Keratinocyte (primary cell): ENCODE data around the gene PRXL2C. TPM values are rescaled to one million over a fixed set of nuclear protein-coding genes. Genes with fewer than 3 reads are reported as not detected.

Source experiments
- DNase-seq: peaks from one replicate; pipeline ENCODE4 v3.0.0-alpha.2; 2011; ENCODE audit warnings: low read depth, missing footprints, low spot score
- FAIRE-seq: peaks from 2 replicates; lab custom pipeline; 2011; peaks lifted over from hg19 to GRCh38; lab: Jason Lieb, UNC
- H2AFZ ChIP-seq: 2 replicates; pipeline ENCODE4 v1.6.0; 2012; ENCODE audit warnings: low read length, control low read depth, inconsistent platforms; ENCODE audit not compliant: control insufficient read depth
- H3K27ac ChIP-seq: 2 replicates; pipeline ENCODE4 v1.5.1; 2011; ENCODE audit warnings: low read length; ENCODE audit not compliant: control insufficient read depth, insufficient read depth
- H3K27me3 ChIP-seq: 3 replicates; pipeline ENCODE4 v1.6.0; 2011; ENCODE audit warnings: low read length; ENCODE audit not compliant: control insufficient read depth, insufficient read depth; ENCODE audit errors: extremely low read depth
- H3K36me3 ChIP-seq, 2 experiments: 2 replicates in 1 of 2; 3 replicates in 1 of 2; pipeline ENCODE4 v1.5.1; 2011; ENCODE audit warnings: low read length in 2 of 2, mild to moderate bottlenecking in 1 of 2; ENCODE audit not compliant: control insufficient read depth in 2 of 2, insufficient read depth in 2 of 2; ENCODE audit errors: extremely low read depth in 1 of 2
- H3K4me1 ChIP-seq: 3 replicates; pipeline ENCODE4 v1.5.1; 2011; ENCODE audit warnings: low read length; ENCODE audit not compliant: control insufficient read depth, insufficient read depth; ENCODE audit errors: extremely low read depth
- H3K4me2 ChIP-seq: 3 replicates; pipeline ENCODE4 v1.6.0; 2011; ENCODE audit warnings: low read depth, low read length; ENCODE audit not compliant: control insufficient read depth, insufficient read depth; ENCODE audit errors: extremely low read depth
- H3K4me3 ChIP-seq, 3 experiments: fragments of 200-600 bp in 1 of 3; sonication (generic) in 1 of 3; 2 replicates in 2 of 3; 3 replicates in 1 of 3; pipeline ENCODE4 v1.5.1; 2011 to 2016; ENCODE audit warnings: low read length in 3 of 3, mild to moderate bottlenecking in 3 of 3, control low read depth in 2 of 3, inconsistent platforms in 1 of 3, low read depth in 1 of 3, mixed read lengths in 1 of 3, mixed run types in 1 of 3, moderate library complexity in 1 of 3; ENCODE audit not compliant: control insufficient read depth in 2 of 3, insufficient read depth in 2 of 3; ENCODE audit errors: extremely low read depth in 1 of 3
- H3K79me2 ChIP-seq: 2 replicates; pipeline ENCODE4 v1.6.0; 2012; ENCODE audit warnings: low read length; ENCODE audit not compliant: control insufficient read depth, insufficient read depth
- H3K9ac ChIP-seq: 3 replicates; pipeline ENCODE4 v1.6.0; 2011; ENCODE audit warnings: low read length; ENCODE audit not compliant: control insufficient read depth, insufficient read depth; ENCODE audit errors: extremely low read depth
- H3K9me1 ChIP-seq: 3 replicates; pipeline ENCODE4 v1.6.0; 2011; ENCODE audit warnings: low read length; ENCODE audit not compliant: control insufficient read depth, insufficient read depth; ENCODE audit errors: extremely low read depth
- H3K9me3 ChIP-seq: 2 replicates; pipeline ENCODE4 v1.5.1; 2012; ENCODE audit warnings: low read depth, low read length; ENCODE audit not compliant: control insufficient read depth
- H4K20me1 ChIP-seq: 3 replicates; pipeline ENCODE4 v1.6.0; 2011; ENCODE audit warnings: low read length; ENCODE audit not compliant: control insufficient read depth, insufficient read depth; ENCODE audit errors: extremely low read depth
- CTCF ChIP-seq, 3 experiments: IDR thresholded peaks in 1 of 3; conservative IDR thresholded peaks in 1 of 3; optimal IDR thresholded peaks in 1 of 3; 2 replicates in 2 of 3; 3 replicates in 1 of 3; pipeline versions ENCODE3 to v1.5.1; 2011; ENCODE audit warnings: low read length in 3 of 3, mild to moderate bottlenecking in 3 of 3, moderate library complexity in 2 of 3, control low read depth in 1 of 3, inconsistent platforms in 1 of 3; ENCODE audit not compliant: insufficient read depth in 2 of 3; ENCODE audit errors: extremely low read depth in 1 of 3
- EZH2 ChIP-seq: IDR thresholded peaks from one replicate; pipeline ENCODE4 v1.6.1; 2012; ENCODE audit warnings: inconsistent platforms, mild to moderate bottlenecking, low read length, moderate library complexity
- dilution Hi-C: fragments of 300-500 bp; cut with MboI; formaldehyde crosslinking; loops from one replicate; pipeline ENCODE4 v1.7.0; 2020; ENCODE audit warnings: low sequenced_read_pairs; ENCODE audit not compliant: extremely low pct_ligation_motif_present
- polyA plus RNA-seq, 5 experiments: library from polyadenylated mRNA; depleted of rRNA in 3 of 5; stranded (reverse) in 3 of 5; stranded (forward) in 1 of 5; unstranded in 1 of 5; fragments of >200 nt; gene quantifications; 1 replicate in 1 of 5; 2 replicates in 3 of 5; 3 replicates in 1 of 5; pipeline versions ENCODE4 v1.2.1 to v1.2.3, GENCODE V29; 2011 to 2012; ENCODE audit warnings: missing spikeins in 2 of 5, low read depth in 1 of 5, low replicate concordance in 1 of 5

Gene PRXL2C
- polyA plus RNA-seq, 1 donor (not counting 4 experiments of a cell fraction or from before 2014, with no cell fraction given) = 10.1 TPM

GRCh38 chr9:96619124-96619465 lies 36.0 kb downstream of the PRXL2C start:
- Histone ChIP-seq H3K36me3 (no peaks in the 10 kb centered on the region), H3K4me1 (peaks cover 16% of the 10 kb centered on the region), H3K9ac (peak overlapping the region; percentile 74), H3K4me3 (peak overlapping the region; percentile 64 to 90 (median 70)), H3K9me1 (no peaks in the 10 kb centered on the region), H3K27me3 (no peaks in the 10 kb centered on the region), H4K20me1 (no peaks in the 10 kb centered on the region), H3K9me3 (no peaks in the 10 kb centered on the region), H3K27ac (peak overlapping the region; percentile 31), H3K79me2 (peaks cover 17% of the 10 kb centered on the region), H3K4me2 (peak overlapping the region; percentile 94), H2AFZ (peak overlapping the region; percentile 26)
- TF ChIP-seq CTCF (optimal IDR thresholded peaks at IDR 0.05 in 1 of 3, IDR thresholded peaks at IDR 0.05 in 1 of 3, conservative IDR thresholded peaks at IDR 0.05 in 1 of 3; ENCODE audit: extremely low read depth in 1 of 3, insufficient read depth in 2 of 3, low read length in 3 of 3) = no peak
- TF ChIP-seq EZH2 = no peak
- FAIRE-seq = no peak
- no peak for DNase-seq
- dilution Hi-C loops = no loop called here

GRCh38 chr9:96618209-96619123 lies 36.7 kb downstream of the PRXL2C start:
- Histone ChIP-seq H3K4me1 (peaks cover 16% of the 10 kb centered on the region), H3K27me3 (no peaks in the 10 kb centered on the region), H3K36me3 (no peaks in the 10 kb centered on the region), H3K9ac (peak overlapping the region; percentile 74), H3K9me1 (no peaks in the 10 kb centered on the region), H3K9me3 (no peaks in the 10 kb centered on the region), H4K20me1 (no peaks in the 10 kb centered on the region), H3K4me3 (peak overlapping the region; percentile 64 to 90 (median 70)), H3K79me2 (peaks cover 18% of the 10 kb centered on the region), H3K27ac (peak overlapping the region; percentile 26), H2AFZ (peak overlapping the region; percentile 61), H3K4me2 (peak overlapping the region; percentile 94)
- no peak for DNase-seq
- dilution Hi-C loops = no loop called here
- FAIRE-seq = peak; percentile 17
- no peak for TF ChIP-seq EZH2
- TF ChIP-seq CTCF (optimal IDR thresholded peaks at IDR 0.05 in 1 of 3, IDR thresholded peaks at IDR 0.05 in 1 of 3, conservative IDR thresholded peaks at IDR 0.05 in 1 of 3; ENCODE audit: extremely low read depth in 1 of 3, insufficient read depth in 2 of 3, low read length in 3 of 3) = no peak
